MV-4-11 (cell line): ENCODE results near the gene BCAS2.

Experiments used
- DNase-seq: peaks from one replicate; lab custom pipeline; 2025; lab: John Stamatoyannopoulos, UW

BCAS2 gene

GRCh38 chr1:114558544-114558943 is 22.9 kb downstream of the BCAS2 start:
- DNase-seq = peak; percentile 51

- DNase-seq = no peak
Measured at GRCh38 chr1:114554577-114554976, 26.8 kb downstream of the BCAS2 start.

GRCh38 chr1:114552106-114552639 is 29.2 kb downstream of the BCAS2 start:
- no peak for DNase-seq

- no peak for DNase-seq
Measured at GRCh38 chr1:114551400-114551799, 30.0 kb downstream of the BCAS2 start.

GRCh38 chr1:114550336-114550735 is 31.1 kb downstream of the BCAS2 start:
- no peak for DNase-seq

GRCh38 chr1:114549137-114549536 is 32.3 kb downstream of the BCAS2 start:
- DNase-seq = no peak

GRCh38 chr1:114547076-114547475 is 34.3 kb downstream of the BCAS2 start:
- no peak for DNase-seq

GRCh38 chr1:114545796-114546195 is 35.6 kb downstream of the BCAS2 start:
- DNase-seq = no peak

- no peak for DNase-seq
Measured at GRCh38 chr1:114545315-114545714, 36.1 kb downstream of the BCAS2 start.

- DNase-seq = no peak
Measured at GRCh38 chr1:114540821-114541220, 40.6 kb downstream of the BCAS2 start.

- DNase-seq = no peak
Measured at GRCh38 chr1:114540272-114540671, 41.1 kb downstream of the BCAS2 start.

- DNase-seq = no peak
Measured at GRCh38 chr1:114536043-114536442, 45.4 kb downstream of the BCAS2 start.

GRCh38 chr1:114535401-114535800 is 46.0 kb downstream of the BCAS2 start:
- DNase-seq = no peak

GRCh38 chr1:114531094-114531493 is 50.3 kb downstream of the BCAS2 start:
- DNase-seq = no peak

- DNase-seq = no peak
Measured at GRCh38 chr1:114530224-114530623, 51.2 kb downstream of the BCAS2 start.

- no peak for DNase-seq
Measured at GRCh38 chr1:114524944-114525343, 56.5 kb downstream of the BCAS2 start.

- no peak for DNase-seq
Measured at GRCh38 chr1:114522264-114522575, 59.2 kb downstream of the BCAS2 start.

- no peak for DNase-seq
Measured at GRCh38 chr1:114521396-114522263, 59.8 kb downstream of the BCAS2 start.
